ENCODE results near the gene NR2E1.
A peak's percentile ranks its signal among the peaks of the same experiment; 100 is the strongest.

NR2E1 gene

GRCh38 chr6:108156180-108156937 is 9.5 kb upstream of the NR2E1 start:
- DNase-seq = peak in 1 of 6 experiments; percentile 5

GRCh38 chr6:108156938-108157233 is 8.9 kb upstream of the NR2E1 start:
- DNase-seq = no peak

GRCh38 chr6:108157234-108157980 is 8.4 kb upstream of the NR2E1 start:
- no peak for DNase-seq

GRCh38 chr6:108157981-108158525 is 7.8 kb upstream of the NR2E1 start:
- no peak for DNase-seq

- no peak for DNase-seq
Observed at GRCh38 chr6:108159981-108160380, 5.8 kb upstream of the NR2E1 start.

DNA sequence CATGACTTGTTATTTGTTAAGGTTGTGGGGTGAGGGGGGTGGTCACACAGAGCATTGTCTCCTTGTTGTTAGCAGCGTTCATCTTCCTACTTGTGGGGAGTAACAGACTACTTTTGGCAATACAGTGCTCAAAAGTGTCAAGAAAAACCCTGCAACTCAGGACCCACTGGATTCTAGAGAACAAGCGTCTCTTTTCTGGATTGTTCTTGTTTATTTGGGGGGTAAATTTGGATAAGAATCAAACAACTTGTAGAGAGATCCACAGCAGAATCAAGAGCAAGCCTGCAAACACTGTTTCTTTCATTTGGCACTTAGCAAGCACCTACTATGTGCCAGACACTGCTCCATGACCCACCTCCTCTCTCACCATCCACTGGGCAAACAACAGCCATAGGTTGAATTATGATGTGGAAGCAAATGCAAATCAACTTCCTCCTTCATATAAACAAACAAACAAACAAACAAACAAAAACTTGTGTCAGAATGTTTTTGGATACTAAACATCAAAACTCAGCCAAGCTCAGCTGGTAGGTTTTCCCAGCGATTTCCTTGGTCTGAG is 4.0 kb upstream of the NR2E1 start:
- no peak for DNase-seq

GRCh38 chr6:108163267-108163643 is 2.6 kb upstream of the NR2E1 start:
- DNase-seq = no peak

DNA sequence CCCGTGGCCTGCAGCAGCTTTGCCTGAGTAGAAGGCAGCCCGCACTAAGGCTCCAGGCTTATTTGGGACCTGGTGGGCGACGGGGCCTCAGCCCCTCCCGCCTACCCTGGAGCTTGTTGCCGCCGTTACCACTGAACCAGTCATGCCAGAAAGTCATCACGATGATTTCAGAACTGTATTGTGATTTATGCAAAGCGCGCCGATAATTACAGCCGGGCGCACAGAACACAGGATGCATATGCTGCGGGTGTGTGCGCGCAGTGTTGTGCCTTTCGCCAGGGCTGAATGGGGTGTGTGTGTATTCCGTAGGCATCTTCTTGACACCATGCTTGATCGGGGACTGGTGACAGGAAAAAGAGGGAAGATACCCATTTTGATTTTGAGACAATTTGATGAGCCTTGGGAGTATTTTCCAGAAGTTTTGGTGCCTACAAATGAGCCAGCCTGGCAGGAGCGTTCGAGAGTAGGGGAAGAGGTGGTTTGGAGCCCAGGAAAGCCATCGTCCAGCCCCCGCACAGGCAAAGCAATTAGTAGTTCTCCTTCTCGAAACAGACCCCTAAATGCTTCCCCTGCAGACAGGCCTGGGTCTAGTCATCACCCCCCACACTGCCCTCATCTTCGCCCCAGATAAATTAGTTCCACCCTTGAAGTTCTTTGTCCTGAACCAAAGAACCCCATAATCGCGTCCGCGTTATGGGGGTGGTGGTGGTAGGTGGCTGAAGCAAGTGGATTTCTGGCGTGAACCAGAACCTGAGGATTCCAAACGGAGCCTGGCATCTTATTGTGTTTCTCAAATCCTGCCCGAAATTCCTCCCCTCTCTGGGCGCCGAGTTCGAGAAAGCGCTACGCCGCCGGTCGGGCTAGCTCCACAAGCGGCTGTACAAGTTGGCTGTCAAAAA is 1.9 kb upstream of the NR2E1 start:
- DNase-seq = no peak

DNA sequence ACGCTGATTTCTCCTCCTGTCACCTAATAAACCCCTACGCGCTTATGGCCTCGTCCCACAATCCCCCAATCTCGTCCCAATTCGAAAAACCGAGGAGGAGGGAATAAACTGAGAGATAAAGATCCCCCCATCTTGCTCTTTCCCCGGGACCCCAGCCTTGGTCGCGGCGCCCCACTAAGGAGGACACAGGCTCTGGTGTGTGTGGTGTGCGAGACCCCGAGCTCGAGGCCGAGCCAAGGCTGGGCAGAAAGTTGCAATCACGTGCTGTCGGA is 1.3 kb upstream of the NR2E1 start:
- no peak for DNase-seq

GRCh38 chr6:108164815-108165706 is 761 bp upstream of the NR2E1 start:
- no peak for DNase-seq

GRCh38 chr6:108166664-108167448 is 1.0 kb downstream of the NR2E1 start:
- no peak for DNase-seq

- DNase-seq = no peak
Observed at GRCh38 chr6:108167449-108168089, 1.7 kb downstream of the NR2E1 start.

GRCh38 chr6:108168090-108168463 is 2.3 kb downstream of the NR2E1 start:
- DNase-seq = no peak

GRCh38 chr6:108168501-108169463 is 3.0 kb downstream of the NR2E1 start:
- DNase-seq = peak in 1 of 6 experiments; percentile 16

GRCh38 chr6:108169464-108170331 is 3.9 kb downstream of the NR2E1 start:
- DNase-seq = no peak

GRCh38 chr6:108170332-108171290 is 4.8 kb downstream of the NR2E1 start:
- no peak for DNase-seq

- no peak for DNase-seq
Observed at GRCh38 chr6:108171291-108171917, 5.6 kb downstream of the NR2E1 start.

Measured in stimulated activated naive CD4-positive, alpha-beta T cell (primary cell).